ENCODE results near the gene PPIL4.

- no peak for TF ChIP-seq ZNF383 (CRISPR knock-in tag; IDR thresholded peaks at IDR 0.05; ENCODE audit: borderline replicate concordance)
- TF ChIP-seq, protein P1, sequence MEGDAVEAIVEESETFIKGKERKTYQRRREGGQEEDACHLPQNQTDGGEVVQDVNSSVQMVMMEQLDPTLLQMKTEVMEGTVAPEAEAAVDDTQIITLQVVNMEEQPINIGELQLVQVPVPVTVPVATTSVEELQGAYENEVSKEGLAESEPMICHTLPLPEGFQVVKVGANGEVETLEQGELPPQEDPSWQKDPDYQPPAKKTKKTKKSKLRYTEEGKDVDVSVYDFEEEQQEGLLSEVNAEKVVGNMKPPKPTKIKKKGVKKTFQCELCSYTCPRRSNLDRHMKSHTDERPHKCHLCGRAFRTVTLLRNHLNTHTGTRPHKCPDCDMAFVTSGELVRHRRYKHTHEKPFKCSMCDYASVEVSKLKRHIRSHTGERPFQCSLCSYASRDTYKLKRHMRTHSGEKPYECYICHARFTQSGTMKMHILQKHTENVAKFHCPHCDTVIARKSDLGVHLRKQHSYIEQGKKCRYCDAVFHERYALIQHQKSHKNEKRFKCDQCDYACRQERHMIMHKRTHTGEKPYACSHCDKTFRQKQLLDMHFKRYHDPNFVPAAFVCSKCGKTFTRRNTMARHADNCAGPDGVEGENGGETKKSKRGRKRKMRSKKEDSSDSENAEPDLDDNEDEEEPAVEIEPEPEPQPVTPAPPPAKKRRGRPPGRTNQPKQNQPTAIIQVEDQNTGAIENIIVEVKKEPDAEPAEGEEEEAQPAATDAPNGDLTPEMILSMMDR (CRISPR knock-in tag; IDR thresholded peaks at IDR 0.05) = no peak
- TF ChIP-seq POLR2AphosphoS5 (IDR thresholded peaks at IDR 0.05; ENCODE audit: low read depth, low read length) = no peak
- TF ChIP-seq EP300 (IDR thresholded peaks at IDR 0.05; ENCODE audit: low read depth in 2 of 2, low read length in 2 of 2) = no peak
- no peak for TF ChIP-seq EP300 (CRISPR knock-in tag; IDR thresholded peaks at IDR 0.05; ENCODE audit: borderline replicate concordance)
- no peak; the same call in 1 of the 2 replicates for TF ChIP-seq PATZ1 (CRISPR knock-in tag; IDR thresholded peaks at IDR 0.05)
- TF ChIP-seq ZNF558 (CRISPR knock-in tag; IDR thresholded peaks at IDR 0.05; ENCODE audit: borderline replicate concordance) = no peak
- no peak for TF ChIP-seq AKNA (CRISPR knock-in tag; IDR thresholded peaks at IDR 0.05; ENCODE audit: borderline replicate concordance)
- no peak for TF ChIP-seq PHB2 (IDR thresholded peaks at IDR 0.05; ENCODE audit: partially characterized antibody)
- no peak for TF ChIP-seq FOSL1 (CRISPR knock-in tag; IDR thresholded peaks at IDR 0.05; ENCODE audit: borderline replicate concordance)
- TF ChIP-seq ZNF274 (CRISPR knock-in tag; IDR thresholded peaks at IDR 0.05) = no peak
- TF ChIP-seq TARDBP (CRISPR knock-in tag; IDR thresholded peaks at IDR 0.05) = no peak
Observed at GRCh38 chr6:149567194-149567586, 21.3 kb upstream of the PPIL4 start.
